HEK293 (cell line): ENCODE measurements around the gene TBX4.

Experiments used
- CTCF ChIA-PET: fragments of 350-600 bp; formaldehyde crosslinking; extraction: SDS; loops from one replicate; lab custom pipeline; 2021; ENCODE audit warnings: antibody characterized with exemption; lab: Yijun Ruan, JAX
- POLR2A ChIA-PET: fragments of 300-600 bp; formaldehyde crosslinking; extraction: SDS; loops from one replicate; lab custom pipeline; 2020; ENCODE audit warnings: antibody characterized with exemption, inconsistent platforms; lab: Yijun Ruan, JAX
- H3K27ac ChIP-seq: fragments of 200-500 bp; sonication (Bioruptor generic); 2 replicates; pipeline ENCODE4 v1.5.1; 2014; ENCODE audit warnings: low read depth, low read length, control low read depth, inconsistent platforms; ENCODE audit errors: extremely low read depth
- H3K36me3 ChIP-seq, 2 experiments: fragments of 200-500 bp in 1 of 2; sonication (Bioruptor generic) in 1 of 2; 1 replicate in 1 of 2; 2 replicates in 1 of 2; pipeline ENCODE4 v1.5.1; 2014 to 2017; ENCODE audit warnings: inconsistent platforms in 2 of 2, low read length in 2 of 2; ENCODE audit not compliant: control insufficient read depth in 2 of 2, insufficient read depth in 1 of 2
- H3K4me1 ChIP-seq: fragments of 200-500 bp; sonication (Bioruptor generic); 2 replicates; pipeline ENCODE4 v1.5.1; 2014; ENCODE audit warnings: mild to moderate bottlenecking, low read length, inconsistent platforms; ENCODE audit not compliant: control insufficient read depth, insufficient read depth
- H3K4me3 ChIP-seq: 2 replicates; pipeline ENCODE4 v1.5.1; 2011; ENCODE audit warnings: low read depth, mild to moderate bottlenecking, control low read depth, low read length, moderate library complexity
- H3K9me3 ChIP-seq: fragments of 200-500 bp; sonication (Bioruptor generic); 2 replicates; pipeline ENCODE4 v1.5.1; 2014; ENCODE audit warnings: low read depth, low read length, inconsistent platforms; ENCODE audit not compliant: control insufficient read depth, insufficient read depth
- GLIS1 ChIP-seq: fragments of 450-650 bp; formaldehyde crosslinking; IDR thresholded peaks from 2 replicates; pipeline ENCODE4 v1.5.1; 2016; ENCODE audit warnings: missing biosample characterization, missing genetic modification characterization
- HOXC10 ChIP-seq: sonication (generic); formaldehyde crosslinking; IDR thresholded peaks from 2 replicates; pipeline ENCODE4 v1.8.1; 2023; ENCODE audit warnings: mild to moderate bottlenecking, missing genetic modification reagents
- HOXD13 ChIP-seq: sonication (generic); formaldehyde crosslinking; IDR thresholded peaks from 2 replicates; pipeline ENCODE4 v1.8.0; 2022; ENCODE audit warnings: missing genetic modification reagents, borderline replicate concordance
- MEIS1 ChIP-seq: sonication (generic); formaldehyde crosslinking; IDR thresholded peaks from 2 replicates; pipeline ENCODE4 v1.8.1; 2022; ENCODE audit warnings: missing genetic modification reagents, mild to moderate bottlenecking, borderline replicate concordance
- SETDB1 ChIP-seq: IDR thresholded peaks from one replicate; pipeline ENCODE4 v1.6.1; 2017; ENCODE audit warnings: mild to moderate bottlenecking, low read length, moderate library complexity, mixed read lengths; ENCODE audit not compliant: insufficient read length
- ZBTB7A ChIP-seq: fragments of 450-650 bp; formaldehyde crosslinking; IDR thresholded peaks from 2 replicates; pipeline ENCODE4 v1.5.1; 2016; ENCODE audit warnings: low read depth, missing biosample characterization, missing genetic modification characterization
- ZFP41 ChIP-seq: fragments of 450-650 bp; formaldehyde crosslinking; IDR thresholded peaks from 2 replicates; pipeline ENCODE4 v1.5.1; 2016; ENCODE audit warnings: missing biosample characterization, missing genetic modification characterization, borderline replicate concordance
- ZFP69B ChIP-seq: fragments of 450-650 bp; formaldehyde crosslinking; IDR thresholded peaks from 2 replicates; pipeline ENCODE4 v1.5.1; 2016; ENCODE audit warnings: missing biosample characterization, missing genetic modification characterization
- ZNF175 ChIP-seq: fragments of 450-650 bp; formaldehyde crosslinking; IDR thresholded peaks from 2 replicates; pipeline ENCODE4 v1.5.1; 2016; ENCODE audit warnings: missing biosample characterization, missing genetic modification characterization
- ZNF202 ChIP-seq: fragments of 450-650 bp; formaldehyde crosslinking; IDR thresholded peaks from 2 replicates; pipeline ENCODE4 v1.5.1; 2016; ENCODE audit warnings: missing biosample characterization, missing genetic modification characterization, borderline replicate concordance
- ZNF24 ChIP-seq: fragments of 450-650 bp; formaldehyde crosslinking; IDR thresholded peaks from 2 replicates; pipeline ENCODE4 v1.5.1; 2016; ENCODE audit warnings: missing biosample characterization, missing genetic modification characterization
- ZNF433 ChIP-seq: fragments of 450-650 bp; formaldehyde crosslinking; IDR thresholded peaks from 2 replicates; pipeline ENCODE4 v1.5.1; 2016; ENCODE audit warnings: missing biosample characterization, missing genetic modification characterization, low read depth
- ZNF501 ChIP-seq: fragments of 450-650 bp; formaldehyde crosslinking; IDR thresholded peaks from 2 replicates; pipeline ENCODE4 v1.5.1; 2016; ENCODE audit warnings: missing biosample characterization, missing genetic modification characterization
- ZNF544 ChIP-seq: fragments of 450-650 bp; formaldehyde crosslinking; IDR thresholded peaks from 2 replicates; pipeline ENCODE4 v1.5.0; 2017; ENCODE audit warnings: missing biosample characterization, missing genetic modification characterization
- ZNF621 ChIP-seq: fragments of 450-650 bp; formaldehyde crosslinking; IDR thresholded peaks from 2 replicates; pipeline ENCODE4 v1.5.1; 2017; ENCODE audit warnings: missing biosample characterization, missing genetic modification characterization
- ZNF658 ChIP-seq: fragments of 450-650 bp; formaldehyde crosslinking; IDR thresholded peaks from 2 replicates; pipeline ENCODE4; 2016; ENCODE audit warnings: missing biosample characterization, missing genetic modification characterization
- ZNF747 ChIP-seq: fragments of 450-650 bp; formaldehyde crosslinking; IDR thresholded peaks from 2 replicates; pipeline ENCODE4 v1.5.1; 2016; ENCODE audit warnings: missing biosample characterization, missing genetic modification characterization
- ZXDB ChIP-seq: fragments of 450-650 bp; formaldehyde crosslinking; IDR thresholded peaks from 2 replicates; pipeline ENCODE4 v1.5.1; 2016; ENCODE audit warnings: missing biosample characterization, missing genetic modification characterization
- TF ChIP-seq, protein P1 (sequence below): fragments of 450-650 bp; formaldehyde crosslinking; IDR thresholded peaks from 2 replicates; pipeline ENCODE4 v1.5.1; 2016; ENCODE audit warnings: missing biosample characterization, missing genetic modification characterization
- TF ChIP-seq, protein P2 (sequence below): fragments of 450-650 bp; formaldehyde crosslinking; IDR thresholded peaks from 2 replicates; pipeline ENCODE4 v1.5.1; 2016; ENCODE audit warnings: missing biosample characterization, missing genetic modification characterization

TBX4 gene

DNA sequence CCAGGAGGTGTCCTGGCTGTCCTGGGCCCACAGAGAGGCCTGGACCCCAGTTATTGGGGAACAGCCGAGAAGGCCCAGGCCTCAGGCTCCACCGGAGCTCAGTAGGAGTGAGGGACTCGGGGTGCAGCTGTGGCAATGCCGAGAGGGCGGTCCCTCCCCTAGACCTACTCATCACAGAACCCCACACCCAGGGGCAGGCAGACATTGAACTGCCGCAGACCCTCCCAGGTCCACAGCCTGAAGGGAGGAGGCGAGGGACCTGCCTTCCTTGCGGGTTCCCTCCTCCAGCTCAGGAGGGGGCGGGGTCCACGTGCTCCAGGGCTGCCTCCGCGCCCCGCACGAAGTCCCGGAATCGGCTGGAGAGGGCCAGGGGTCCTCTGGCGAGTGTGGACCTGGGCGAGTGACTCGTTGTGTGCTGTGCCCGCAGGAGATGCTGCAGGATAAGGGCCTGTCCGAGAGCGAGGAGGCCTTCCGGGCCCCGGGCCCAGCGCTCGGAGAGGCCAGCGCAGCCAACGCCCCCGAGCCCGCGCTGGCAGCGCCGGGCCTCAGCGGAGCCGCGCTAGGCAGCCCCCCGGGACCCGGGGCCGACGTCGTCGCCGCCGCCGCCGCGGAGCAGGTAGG, 3.9 kb downstream of the TBX4 start:
- POLR2A ChIA-PET = no interaction called here
- CTCF ChIA-PET = no interaction called here
- no peaks in the 10 kb centered on the region for H3K36me3 ChIP-seq
- no peaks in the 10 kb centered on the region for H3K9me3 ChIP-seq
- no peak overlapping the region for H3K4me3 ChIP-seq
- no peaks in the 10 kb centered on the region for H3K4me1 ChIP-seq
- no peak overlapping the region for H3K27ac ChIP-seq
- no peak for TF ChIP-seq ZNF621
- TF ChIP-seq ZNF747 (tag by site-specific recombination) = no peak

DNA sequence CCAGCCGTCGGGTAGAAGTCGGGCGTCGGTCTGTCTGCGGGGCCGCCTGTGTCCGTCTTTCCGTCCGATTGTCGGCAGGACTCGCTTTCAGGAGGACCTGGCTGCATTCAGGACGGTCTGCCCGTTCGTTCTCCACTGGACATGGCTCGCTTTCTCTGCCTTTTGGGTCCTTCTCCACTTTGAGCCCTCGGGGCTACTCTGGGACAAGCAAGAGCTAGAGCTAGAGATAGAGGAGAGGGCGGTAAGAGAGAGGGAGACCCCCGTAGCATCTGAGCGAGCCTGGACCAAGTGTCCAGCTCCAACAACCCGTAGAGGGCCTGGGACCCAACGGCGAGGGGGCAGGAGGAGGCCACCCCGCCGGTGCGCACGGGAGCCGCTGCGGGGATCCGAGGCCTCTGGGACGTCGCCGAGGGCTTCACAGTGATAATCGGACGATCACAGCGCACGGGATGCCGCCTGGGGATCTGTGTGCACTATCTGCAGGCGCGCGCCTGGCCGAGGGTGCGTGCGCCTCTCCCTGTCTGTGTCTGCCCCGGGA, 4.5 kb downstream of the TBX4 start:
- no peaks in the 10 kb centered on the region for H3K36me3 ChIP-seq
- H3K4me3 ChIP-seq = no peak overlapping the region
- no peaks in the 10 kb centered on the region for H3K4me1 ChIP-seq
- POLR2A ChIA-PET = no interaction called here
- TF ChIP-seq ZNF433 (no peak), GLIS1 (tag by site-specific recombination) (no peak), ZNF202 (tag by site-specific recombination) (no peak), HOXD13 (CRISPR knock-in tag) (no peak), ZXDB (no peak), MEIS1 (CRISPR knock-in tag) (no peak), ZNF658 (tag by site-specific recombination) (no peak), ZFP69B (no peak), ZNF501 (tag by site-specific recombination) (no peak), HOXC10 (CRISPR knock-in tag) (no peak)
- TF ChIP-seq, protein P1, sequence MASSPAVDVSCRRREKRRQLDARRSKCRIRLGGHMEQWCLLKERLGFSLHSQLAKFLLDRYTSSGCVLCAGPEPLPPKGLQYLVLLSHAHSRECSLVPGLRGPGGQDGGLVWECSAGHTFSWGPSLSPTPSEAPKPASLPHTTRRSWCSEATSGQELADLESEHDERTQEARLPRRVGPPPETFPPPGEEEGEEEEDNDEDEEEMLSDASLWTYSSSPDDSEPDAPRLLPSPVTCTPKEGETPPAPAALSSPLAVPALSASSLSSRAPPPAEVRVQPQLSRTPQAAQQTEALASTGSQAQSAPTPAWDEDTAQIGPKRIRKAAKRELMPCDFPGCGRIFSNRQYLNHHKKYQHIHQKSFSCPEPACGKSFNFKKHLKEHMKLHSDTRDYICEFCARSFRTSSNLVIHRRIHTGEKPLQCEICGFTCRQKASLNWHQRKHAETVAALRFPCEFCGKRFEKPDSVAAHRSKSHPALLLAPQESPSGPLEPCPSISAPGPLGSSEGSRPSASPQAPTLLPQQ (tag by site-specific recombination) = no peak
- CTCF ChIA-PET = no interaction called here
- H3K9me3 ChIP-seq = no peaks in the 10 kb centered on the region
- H3K27ac ChIP-seq = no peak overlapping the region

DNA sequence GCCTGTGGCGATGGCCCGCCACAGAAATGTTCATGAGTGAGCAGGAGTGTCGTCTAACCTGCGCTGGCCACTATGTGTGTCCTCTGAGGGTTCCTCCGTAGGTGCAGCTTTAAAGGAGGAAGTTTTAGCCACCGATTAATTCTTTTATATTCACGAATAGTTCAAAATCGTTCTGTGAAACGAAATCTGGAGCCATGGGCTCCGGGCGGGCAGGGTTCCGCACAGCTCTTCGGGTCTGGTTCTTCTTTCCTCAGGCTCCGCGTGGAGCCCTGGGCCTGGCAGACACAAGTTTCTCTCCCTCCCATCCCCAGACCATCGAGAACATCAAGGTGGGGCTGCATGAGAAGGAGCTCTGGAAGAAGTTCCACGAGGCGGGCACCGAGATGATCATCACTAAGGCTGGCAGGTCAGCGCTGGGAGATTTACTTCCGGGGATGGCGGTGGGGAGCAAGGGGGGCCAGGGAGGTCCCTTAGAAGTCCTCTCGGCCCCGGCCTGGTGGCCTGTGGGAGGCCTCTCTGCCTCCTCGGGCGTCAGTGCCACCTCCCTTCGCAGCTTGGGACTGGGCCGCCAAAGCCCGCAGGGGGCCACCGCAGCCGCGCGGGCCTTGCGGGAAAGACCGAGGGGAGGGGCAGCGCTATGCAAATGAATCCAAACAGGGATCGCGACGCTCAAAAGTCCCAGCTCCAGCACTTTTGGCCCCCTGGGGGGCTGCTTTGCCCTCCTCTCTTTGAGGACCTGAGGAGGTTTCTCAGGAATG, 5.2 kb downstream of the TBX4 start:
- no peaks in the 10 kb centered on the region for H3K9me3 ChIP-seq
- no peak overlapping the region for H3K4me3 ChIP-seq
- TF ChIP-seq SETDB1 (no peak), ZNF501 (tag by site-specific recombination) (no peak), ZFP41 (tag by site-specific recombination) (no peak), ZBTB7A (tag by site-specific recombination) (no peak), ZNF544 (tag by site-specific recombination) (no peak), ZNF24 (tag by site-specific recombination) (no peak), ZNF175 (tag by site-specific recombination) (no peak)
- TF ChIP-seq, protein P2, sequence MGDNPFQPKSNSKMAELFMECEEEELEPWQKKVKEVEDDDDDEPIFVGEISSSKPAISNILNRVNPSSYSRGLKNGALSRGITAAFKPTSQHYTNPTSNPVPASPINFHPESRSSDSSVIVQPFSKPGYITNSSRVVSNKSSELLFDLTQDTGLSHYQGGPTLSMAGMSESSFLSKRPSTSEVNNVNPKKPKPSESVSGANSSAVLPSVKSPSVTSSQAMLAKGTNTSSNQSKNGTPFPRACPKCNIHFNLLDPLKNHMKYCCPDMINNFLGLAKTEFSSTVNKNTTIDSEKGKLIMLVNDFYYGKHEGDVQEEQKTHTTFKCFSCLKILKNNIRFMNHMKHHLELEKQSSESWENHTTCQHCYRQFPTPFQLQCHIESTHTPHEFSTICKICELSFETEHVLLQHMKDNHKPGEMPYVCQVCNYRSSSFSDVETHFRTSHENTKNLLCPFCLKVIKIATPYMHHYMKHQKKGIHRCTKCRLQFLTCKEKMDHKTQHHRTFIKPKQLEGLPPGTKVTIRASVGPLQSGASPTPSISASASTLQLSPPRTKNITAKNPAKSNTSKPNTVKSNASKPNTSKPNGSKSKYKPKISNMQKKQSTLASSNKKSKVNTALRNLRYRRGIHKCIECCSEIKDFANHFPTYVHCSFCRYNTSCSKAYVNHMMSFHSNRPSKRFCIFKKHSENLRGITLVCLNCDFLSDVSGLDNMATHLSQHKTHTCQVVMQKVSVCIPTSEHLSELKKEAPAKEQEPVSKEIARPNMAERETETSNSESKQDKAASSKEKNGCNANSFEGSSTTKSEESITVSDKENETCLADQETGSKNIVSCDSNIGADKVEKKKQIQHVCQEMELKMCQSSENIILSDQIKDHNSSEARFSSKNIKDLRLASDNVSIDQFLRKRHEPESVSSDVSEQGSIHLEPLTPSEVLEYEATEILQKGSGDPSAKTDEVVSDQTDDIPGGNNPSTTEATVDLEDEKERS (tag by site-specific recombination) = no peak
- ChIA-PET POLR2A (no interaction called here), CTCF (no interaction called here)
- H3K36me3 ChIP-seq = no peaks in the 10 kb centered on the region
- no peaks in the 10 kb centered on the region for H3K4me1 ChIP-seq
- no peak overlapping the region for H3K27ac ChIP-seq
